ENCODE measurements around the gene FAH. TPM values are rescaled to one million over a fixed set of nuclear protein-coding genes. Genes with fewer than 3 reads are reported as not detected.

FAH gene
- 27.9 and 32.6 TPM in 2 replicates for total RNA-seq

GRCh38 chr15:80152896-80153876, at the start of gene FAH:
FAH (plus strand) TSS chr15:80152999; CDS start chr15:80153055, 56 bp downstream.

Other genes with a start within 250 kb of the FAH start
- gene BCL2A1, start 181.8 kb upstream of the FAH start, total RNA-seq, result not detected in 2 replicates
- 84.6 and 86.4 TPM in 2 replicates for gene ZFAND6, start 93.3 kb upstream of the FAH start, total RNA-seq
- not detected in 2 replicates for gene CTXND1, start 99.2 kb downstream of the FAH start, total RNA-seq